B cell (primary cell): ENCODE measurements around the gene RBBP8. TPM values are rescaled to one million over a fixed set of nuclear protein-coding genes. Genes with fewer than 3 reads are reported as not detected.

Source experiments
- ATAC-seq: fragments of 200-7000 bp; cut with Tn5 transposase; one replicate; pipeline ENCODE4 v1.10.0; 2021; ENCODE audit warnings: low read depth, mild to moderate bottlenecking, moderate number of reproducible peaks, moderate library complexity
- CTCF ChIA-PET: fragments of 350-600 bp; sonication (Branson Sonifier 250); formaldehyde crosslinking; loops from one replicate; lab custom pipeline; 2021; ENCODE audit warnings: antibody characterized with exemption, inconsistent platforms; lab: Charles Lee
- POLR2A ChIA-PET: fragments of 350-600 bp; sonication (Branson Sonifier 250); formaldehyde crosslinking; loops from one replicate; lab custom pipeline; 2021; ENCODE audit warnings: antibody characterized with exemption; lab: Charles Lee
- DNase-seq: peaks from one replicate; pipeline ENCODE4 v3.0.0; 2013
- H2AFZ ChIP-seq: 2 replicates; pipeline ENCODE4 v1.6.1; 2012; ENCODE audit warnings: mild to moderate bottlenecking, low read depth, low read length; ENCODE audit not compliant: insufficient read depth, poor library complexity, severe bottlenecking
- H3K27ac ChIP-seq, 2 donors: 1 replicate in 1 of 2; 2 replicates in 1 of 2; pipeline ENCODE4 v1.5.1; 2012 to 2013; ENCODE audit warnings: low read length in 2 of 2, mild to moderate bottlenecking in 2 of 2, moderate library complexity in 1 of 2
- H3K27me3 ChIP-seq, 4 experiments: fragments of 200-600 bp in 1 of 4; sonication (generic) in 1 of 4; replicated peaks in 1 of 4; 1 replicate in 2 of 4; 2 replicates in 2 of 4; pipeline versions ENCODE4 v1.6.1 to v1.7.0; 2013 to 2016; ENCODE audit warnings: low read length in 3 of 4, mild to moderate bottlenecking in 2 of 4, mixed read lengths in 1 of 4, moderate library complexity in 1 of 4; ENCODE audit not compliant: insufficient read depth in 4 of 4, control insufficient read depth in 3 of 4; ENCODE audit errors: control extremely low read depth in 1 of 4
- H3K36me3 ChIP-seq, 2 experiments: replicated peaks in 1 of 2; 1 replicate in 1 of 2; 2 replicates in 1 of 2; pipeline versions ENCODE4 v1.6.1 to v1.7.1; 2013; ENCODE audit warnings: low read length in 1 of 2; ENCODE audit not compliant: insufficient read depth in 2 of 2, control insufficient read depth in 1 of 2; ENCODE audit errors: control extremely low read depth in 1 of 2, extremely low read depth in 1 of 2
- H3K4me1 ChIP-seq, 2 donors: fragments of 200-600 bp in 1 of 2; sonication (generic) in 1 of 2; 1 replicate in 1 of 2; 2 replicates in 1 of 2; pipeline versions ENCODE4 v1.5.1 to v1.6.1; 2013 to 2017; ENCODE audit warnings: low read length in 2 of 2; ENCODE audit not compliant: control insufficient read depth in 2 of 2, insufficient read depth in 2 of 2
- H3K4me2 ChIP-seq: replicated peaks from 2 replicates; pipeline ENCODE3; 2012; ENCODE audit warnings: mild to moderate bottlenecking, low read depth, low read length; ENCODE audit not compliant: poor library complexity, severe bottlenecking
- H3K4me3 ChIP-seq, 5 experiments: fragments of 200-600 bp in 1 of 5; sonication (generic) in 1 of 5; 1 replicate in 3 of 5; 2 replicates in 2 of 5; pipeline versions ENCODE4 v1.5.1 to v1.7.0; 2011 to 2016; ENCODE audit warnings: low read length in 4 of 5, mild to moderate bottlenecking in 4 of 5, low read depth in 2 of 5, control low read depth in 1 of 5, moderate library complexity in 1 of 5; ENCODE audit not compliant: insufficient read depth in 1 of 5; ENCODE audit errors: control extremely low read depth in 1 of 5, extremely low read depth in 1 of 5
- H3K79me2 ChIP-seq: fragments of 200-600 bp; sonication (generic); one replicate; pipeline ENCODE4 v1.6.0; 2016; ENCODE audit warnings: low read length; ENCODE audit not compliant: control insufficient read depth, insufficient read depth
- H3K9ac ChIP-seq: fragments of 200-600 bp; sonication (generic); 2 replicates; pipeline ENCODE4 v1.6.1; 2017; ENCODE audit warnings: mild to moderate bottlenecking, low read length, moderate library complexity
- H3K9me3 ChIP-seq, 3 donors: one replicate each; pipeline versions ENCODE4 v1.6.1 to v1.7.1; 2013; ENCODE audit warnings: low read length in 2 of 3; ENCODE audit not compliant: control insufficient read depth in 2 of 3, insufficient read depth in 1 of 3; ENCODE audit errors: control extremely low read depth in 1 of 3
- H4K20me1 ChIP-seq: 2 replicates; pipeline ENCODE4 v1.6.0; 2012; ENCODE audit warnings: mild to moderate bottlenecking, low read length; ENCODE audit not compliant: insufficient read depth, control insufficient read depth, poor library complexity, severe bottlenecking
- H3K27ac Mint-ChIP-seq: one replicate; pipeline ENCODE4 v1.8.0; 2021; ENCODE audit warnings: mixed read lengths
- H3K27me3 Mint-ChIP-seq: one replicate; pipeline ENCODE4 v1.8.0; 2021; ENCODE audit warnings: mixed read lengths
- H3K4me1 Mint-ChIP-seq: one replicate; pipeline ENCODE4 v1.8.0; 2021; ENCODE audit warnings: mixed read lengths
- H3K4me3 Mint-ChIP-seq: one replicate; pipeline ENCODE4 v1.8.0; 2021; ENCODE audit warnings: mixed read lengths
- H3K9me3 Mint-ChIP-seq: one replicate; pipeline ENCODE4 v1.8.0; 2022; ENCODE audit warnings: mixed read lengths; ENCODE audit not compliant: insufficient read depth
- CTCF ChIP-seq: fragments of 200-600 bp; IDR thresholded peaks from one replicate; pipeline ENCODE4 v1.8.0; 2022; ENCODE audit warnings: antibody characterized with exemption, mild to moderate bottlenecking
- EZH2 ChIP-seq: IDR thresholded peaks from 2 replicates; pipeline ENCODE4 v1.6.1; 2012; ENCODE audit warnings: borderline replicate concordance, low read depth, mild to moderate bottlenecking, moderate library complexity, low read length; ENCODE audit not compliant: insufficient read depth, poor library complexity, severe bottlenecking
- WGBS: methylation state at CpG from one replicate; pipeline ENCODE4 v1.1.5; 2013; ENCODE audit warnings: missing lambda C conversion rate; ENCODE audit not compliant: insufficient coverage; 5-methylcytosine and 5-hydroxymethylcytosine counted together
- intact Hi-C: fragments of 100-400 bp; cut with micrococcal nuclease; formaldehyde crosslinking; loops from one replicate; pipeline ENCODE4 v1.10.0; 2022
- polyA plus RNA-seq: library from polyadenylated mRNA; depleted of rRNA; stranded (reverse); fragments of >200 nt; gene quantifications from 2 replicates; pipeline ENCODE4 v1.2.3, GENCODE V29; 2012
- total RNA-seq, 2 donors: library from RNA; stranded (reverse); fragments of 120-200 nt in 1 of 2; gene quantifications; 1 replicate in 1 of 2; 2 replicates in 1 of 2; pipeline versions ENCODE4 v1.2.3 to v1.2.4, GENCODE V29; 2013 to 2022

RBBP8 gene
- total and polyA plus RNA-seq, 2 donors (not counting 1 experiment from before 2014, with no cell fraction given): 2.9 to 18.0 TPM

DNA sequence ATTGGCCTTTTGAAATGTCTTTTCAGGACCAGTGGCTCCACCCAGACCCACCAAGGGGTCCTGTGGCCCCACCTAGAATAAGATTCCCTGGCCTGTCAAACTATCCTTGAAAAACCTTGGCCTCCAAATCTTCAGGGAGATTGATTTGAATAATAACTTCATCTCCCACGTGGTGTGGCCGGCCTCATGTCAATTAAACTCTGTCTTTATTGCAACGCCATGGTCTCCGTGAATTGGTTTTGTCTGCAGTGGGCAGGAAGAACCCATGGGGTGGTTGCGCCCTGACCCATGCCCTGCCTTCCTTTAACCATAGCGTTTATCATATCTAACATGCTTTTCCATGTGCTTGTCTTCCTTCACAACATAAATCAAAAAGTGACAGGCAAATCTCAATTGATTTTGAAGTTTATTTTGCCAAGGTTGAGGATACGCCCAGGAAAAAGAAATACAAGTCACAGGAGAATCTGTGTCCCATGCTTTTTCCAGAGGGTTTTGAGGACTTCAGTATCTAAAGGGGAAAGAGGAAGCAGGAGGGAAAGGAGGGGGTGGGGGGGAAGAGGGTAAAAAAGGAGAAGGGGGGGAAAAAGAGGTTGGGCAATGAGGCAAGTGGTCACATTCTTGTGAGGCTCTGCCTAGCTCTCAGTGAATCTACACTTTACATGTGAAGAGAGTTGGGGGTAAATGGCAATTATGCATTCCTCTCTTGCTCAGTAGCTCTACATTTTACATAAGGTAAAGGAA lies 135.6 kb downstream of the RBBP8 start:
- peaks cover 0 to 15% (median 0%) of the 10 kb centered on the region in 3 donors for H3K9me3 ChIP-seq
- peak overlapping the region; percentile 21 for H3K4me2 ChIP-seq
- H3K79me2 ChIP-seq: no peaks in the 10 kb centered on the region
- CTCF ChIA-PET: interaction anchor here (0.6 to 0.7 kb wide), 2 partner anchors 82 to 338 kb away, joined by 3 to 4 read pairs; no protein-coding TSS in a partner anchor
- Mint-ChIP-seq H3K9me3 (no peaks in the 10 kb centered on the region), H3K27me3 (no peaks in the 10 kb centered on the region), H3K4me3 (no peak overlapping the region), H3K27ac (no peak overlapping the region), H3K4me1 (peaks cover 53% of the 10 kb centered on the region)
- no peak for ATAC-seq
- no peaks in the 10 kb centered on the region for H3K36me3 ChIP-seq
- H4K20me1 ChIP-seq: no peaks in the 10 kb centered on the region
- TF ChIP-seq CTCF (no peak), EZH2 (no peak)
- no peak for DNase-seq
- intact Hi-C loops: no loop called here
- no peak overlapping the region for H3K9ac ChIP-seq
- no peak overlapping the region for H3K27ac ChIP-seq
- H3K4me3 ChIP-seq: no peak overlapping the region
- peaks cover 53 to 60% of the 10 kb centered on the region in 2 donors for H3K4me1 ChIP-seq
- no peaks in the 10 kb centered on the region for H3K27me3 ChIP-seq
- 71% methylated on average over 5 of the region's 7 CpGs for WGBS
- POLR2A ChIA-PET: no interaction called here
- no peak overlapping the region for H2AFZ ChIP-seq

- peak overlapping the region; percentile 58 for H2AFZ ChIP-seq
- WGBS: 56% methylated on average over 10 of the region's 10 CpGs
- no peaks in the 10 kb centered on the region for H3K27me3 Mint-ChIP-seq
- TF ChIP-seq EZH2 (no peak), CTCF (no peak)
- ATAC-seq: peak; percentile 29
- POLR2A ChIA-PET: no interaction called here
- CTCF ChIA-PET: interaction anchor here (0.7 kb wide), 1 partner anchor 338 kb away, joined by 4 read pairs; no protein-coding TSS in a partner anchor
- peak overlapping the region; percentile 23 for H3K27ac Mint-ChIP-seq
- H3K27ac ChIP-seq: peak overlapping the region in 1 of 2 donors; percentile 46
- peak overlapping the region; percentile 18 for H3K4me2 ChIP-seq
- H3K79me2 ChIP-seq: no peaks in the 10 kb centered on the region
- H3K4me3 ChIP-seq: no peak overlapping the region
- H3K4me3 Mint-ChIP-seq: peak overlapping the region; percentile 14
- H3K27me3 ChIP-seq: no peaks in the 10 kb centered on the region
- peaks cover 56% of the 10 kb centered on the region for H3K4me1 Mint-ChIP-seq
- intact Hi-C loops: no loop called here
- peak; percentile 35 for DNase-seq
- H3K4me1 ChIP-seq: peaks cover 53 to 60% of the 10 kb centered on the region in 2 donors
- no peaks in the 10 kb centered on the region for H3K36me3 ChIP-seq
- H4K20me1 ChIP-seq: no peaks in the 10 kb centered on the region
- no peak overlapping the region for H3K9ac ChIP-seq
- H3K9me3 Mint-ChIP-seq: no peaks in the 10 kb centered on the region
- peaks cover 0 to 15% (median 0%) of the 10 kb centered on the region in 3 donors for H3K9me3 ChIP-seq
These were observed 136.4 kb downstream of the RBBP8 start for GRCh38 chr18:23069481-23069880.
